ENCODE measurements around the gene LPP.

The LPP gene

DNA sequence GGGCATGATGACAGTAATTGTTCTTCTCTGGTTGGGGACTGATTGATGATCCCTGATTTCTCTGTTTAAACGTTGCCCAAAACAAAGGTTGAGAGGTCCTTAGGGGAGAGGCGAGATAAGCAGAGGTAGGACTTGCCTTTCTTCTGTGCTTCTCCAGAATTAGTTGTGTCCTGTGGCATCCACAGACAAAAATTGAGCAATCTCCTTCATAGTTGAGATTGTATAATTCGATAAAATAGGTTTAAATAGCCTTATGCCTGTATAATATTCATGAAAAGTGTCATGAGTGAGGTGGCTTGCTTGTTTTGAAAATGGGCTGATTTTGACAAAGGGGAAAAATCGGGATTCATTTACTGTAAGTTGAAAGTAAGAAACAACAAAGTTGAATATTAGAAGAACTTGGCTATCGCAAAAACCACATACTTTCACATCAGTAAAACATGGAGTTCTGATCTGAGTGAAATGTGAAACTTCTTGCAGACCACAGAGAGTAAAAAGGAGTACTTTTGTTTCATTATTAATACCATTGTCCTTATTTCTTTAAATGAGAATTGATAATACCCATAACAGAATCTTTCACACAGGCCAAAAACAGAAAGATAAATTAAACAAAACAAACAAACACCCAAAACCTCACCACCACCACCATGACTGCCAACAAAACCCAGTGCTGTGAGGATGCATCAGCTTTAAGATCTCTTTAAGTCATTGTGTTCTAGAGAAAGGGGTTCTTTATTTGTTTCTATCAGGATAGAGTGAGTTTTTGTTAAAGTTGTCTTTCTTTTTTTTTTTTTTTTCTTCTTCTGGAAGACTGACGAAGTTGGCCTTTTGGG is 155.7 kb downstream of the LPP start:
- no peak overlapping the region for H3K4me3 ChIP-seq (ENCODE audit: low read depth, low read length)
- DNase-seq (ENCODE audit: low read depth): no peak

DNA sequence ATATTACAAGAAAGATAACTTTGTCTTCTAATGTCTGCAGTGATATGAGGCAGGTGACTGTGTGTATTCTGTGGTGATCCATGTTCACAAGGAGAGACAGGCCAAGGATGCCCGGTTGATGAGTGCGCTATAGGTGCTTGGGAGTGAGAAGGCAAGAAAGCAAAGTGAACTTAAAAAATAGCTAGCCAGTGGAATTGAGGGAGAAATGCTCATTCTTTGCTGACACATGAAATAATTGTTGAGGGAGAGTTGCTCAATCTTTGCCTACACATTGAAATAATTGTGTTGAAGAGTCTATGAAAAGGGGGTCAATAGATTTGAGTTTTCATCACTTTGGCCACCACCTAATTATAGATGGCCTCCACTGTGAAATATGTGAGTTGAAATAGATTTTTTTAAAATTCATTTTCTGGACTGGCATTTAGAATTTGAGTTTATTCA is 156.3 kb downstream of the LPP start:
- H3K4me3 ChIP-seq (ENCODE audit: low read depth, low read length): no peak overlapping the region
- DNase-seq (ENCODE audit: low read depth): no peak

- no peak overlapping the region for H3K4me3 ChIP-seq (ENCODE audit: low read depth, low read length)
- DNase-seq (ENCODE audit: low read depth): no peak
Observed at GRCh38 chr3:188315553-188315952, 161.6 kb downstream of the LPP start.

DNA sequence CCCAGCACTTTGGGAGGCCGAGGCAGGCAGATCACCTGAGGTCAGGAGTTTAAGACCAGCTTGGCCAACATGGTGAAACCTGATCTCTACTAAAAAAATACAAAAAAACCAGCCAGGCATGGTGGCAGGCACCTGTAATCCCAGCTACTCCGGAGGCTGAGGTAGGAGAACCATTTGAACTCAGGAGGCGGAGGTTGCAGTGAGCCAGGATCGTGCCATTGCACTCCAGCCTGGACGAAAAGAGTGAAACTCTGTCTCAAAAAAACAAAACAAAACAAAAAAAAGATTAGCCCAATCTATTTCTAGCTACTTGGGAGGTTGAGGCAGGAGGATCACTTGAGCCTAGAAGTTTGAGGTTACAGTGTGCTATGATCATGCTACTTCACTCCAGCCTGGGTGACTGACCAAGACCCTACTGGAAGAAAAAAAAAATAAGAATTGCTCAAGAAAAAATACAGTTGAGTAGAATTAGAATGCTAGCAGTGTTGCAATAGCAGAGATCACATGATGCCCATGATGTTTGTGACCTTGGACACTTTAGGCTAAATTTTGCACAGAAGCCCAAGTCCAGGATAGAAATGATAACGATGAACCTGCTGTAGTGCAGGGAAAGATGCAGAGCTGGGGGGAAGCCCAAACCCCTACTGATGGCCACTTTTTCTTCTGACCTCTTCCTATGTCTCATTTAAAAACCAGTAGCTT is 162.2 kb downstream of the LPP start:
- DNase-seq (ENCODE audit: low read depth): no peak
- H3K4me3 ChIP-seq (ENCODE audit: low read depth, low read length): no peak overlapping the region

- no peak for DNase-seq (ENCODE audit: low read depth)
- H3K4me3 ChIP-seq (ENCODE audit: low read depth, low read length): no peak overlapping the region
Observed at GRCh38 chr3:188316723-188317070, 162.7 kb downstream of the LPP start.

DNA sequence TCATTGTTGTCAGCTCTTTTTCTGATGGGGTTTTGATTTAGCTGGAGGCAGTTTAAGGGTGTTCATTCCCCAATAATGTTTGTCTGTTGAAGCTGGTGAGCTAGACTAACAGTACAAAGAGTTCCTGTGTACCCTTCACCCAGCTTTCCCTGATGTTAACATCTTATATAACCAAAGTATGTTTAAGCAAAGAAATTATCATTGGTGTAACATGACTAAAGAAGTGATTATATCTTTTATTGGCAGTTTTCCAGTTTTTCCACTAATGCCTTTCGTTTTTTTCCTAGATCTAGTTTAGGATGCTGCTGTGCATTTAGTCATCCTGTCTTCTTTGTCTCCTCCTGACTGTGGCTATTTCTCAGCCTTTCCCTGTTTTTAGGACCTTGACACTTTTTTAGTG is 165.6 kb downstream of the LPP start:
- H3K4me3 ChIP-seq (ENCODE audit: low read depth, low read length): no peak overlapping the region
- DNase-seq (ENCODE audit: low read depth): no peak

DNA sequence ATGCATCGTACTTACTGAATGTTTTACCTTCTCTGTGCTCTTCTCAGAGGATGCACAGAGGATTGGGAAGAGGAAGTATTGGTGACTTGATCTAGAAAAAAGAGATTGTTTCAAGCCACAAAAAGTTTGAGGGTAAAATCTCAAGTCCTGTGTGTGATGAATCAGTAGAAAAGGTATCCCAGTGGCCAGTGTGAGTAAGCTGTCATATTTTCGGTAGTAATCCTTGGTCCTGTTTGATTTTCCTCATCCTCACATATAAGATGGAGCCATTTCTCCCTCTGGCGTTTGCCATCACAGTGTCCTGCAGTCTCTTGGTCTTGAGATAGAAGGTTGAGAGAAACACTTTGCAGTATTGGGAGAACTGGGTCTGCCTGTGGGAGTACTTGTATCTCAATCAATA is 166.8 kb downstream of the LPP start:
- DNase-seq (ENCODE audit: low read depth): no peak
- no peak overlapping the region for H3K4me3 ChIP-seq (ENCODE audit: low read depth, low read length)

GRCh38 chr3:188321258-188321657 is 167.3 kb downstream of the LPP start:
- H3K4me3 ChIP-seq (ENCODE audit: low read depth, low read length): no peak overlapping the region
- no peak for DNase-seq (ENCODE audit: low read depth)

- DNase-seq (ENCODE audit: low read depth): no peak
Observed at GRCh38 chr3:188322135-188322887, 168.4 kb downstream of the LPP start.

GRCh38 chr3:188323067-188323842 is 169.3 kb downstream of the LPP start:
- no peak for DNase-seq (ENCODE audit: low read depth)
- no peak overlapping the region for H3K4me3 ChIP-seq (ENCODE audit: low read depth, low read length)

More at GRCh38 chr3:188322135-188322887, 168.4 kb downstream of the LPP start:
- no peak overlapping the region for H3K4me3 ChIP-seq (ENCODE audit: low read depth, low read length)

- DNase-seq (ENCODE audit: low read depth): no peak
- no peak overlapping the region for H3K4me3 ChIP-seq (ENCODE audit: low read depth, low read length)
Observed at GRCh38 chr3:188326111-188326510, 172.2 kb downstream of the LPP start.

GRCh38 chr3:188326968-188327367 is 173.0 kb downstream of the LPP start:
- no peak for DNase-seq (ENCODE audit: low read depth)
- no peak overlapping the region for H3K4me3 ChIP-seq (ENCODE audit: low read depth, low read length)

GRCh38 chr3:188327433-188327832 is 173.5 kb downstream of the LPP start:
- H3K4me3 ChIP-seq (ENCODE audit: low read depth, low read length): no peak overlapping the region
- no peak for DNase-seq (ENCODE audit: low read depth)

GRCh38 chr3:188330138-188330537 is 176.2 kb downstream of the LPP start:
- H3K4me3 ChIP-seq (ENCODE audit: low read depth, low read length): no peak overlapping the region

DNA sequence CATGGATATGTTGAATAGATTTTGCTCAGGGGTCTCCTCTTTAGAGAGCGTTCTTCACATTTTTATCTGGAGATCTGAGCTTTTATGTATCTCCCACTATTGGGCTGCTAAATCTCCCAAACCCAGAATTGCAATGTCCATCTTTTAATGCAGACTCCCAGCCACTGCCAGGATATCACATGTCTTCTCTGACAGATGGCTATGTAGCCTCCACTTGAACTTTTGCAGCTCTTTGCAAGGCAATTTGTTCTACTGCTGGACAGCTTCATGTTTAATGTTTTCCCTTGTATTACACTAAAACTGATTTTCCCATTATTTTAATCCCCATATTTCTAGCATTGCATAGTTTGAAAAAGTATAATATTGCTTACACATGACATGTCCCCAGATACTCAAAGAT is 177.2 kb downstream of the LPP start:
- DNase-seq (ENCODE audit: low read depth): no peak
- H3K4me3 ChIP-seq (ENCODE audit: low read depth, low read length): no peak overlapping the region

More at GRCh38 chr3:188330138-188330537, 176.2 kb downstream of the LPP start:
- no peak for DNase-seq (ENCODE audit: low read depth)

DNA sequence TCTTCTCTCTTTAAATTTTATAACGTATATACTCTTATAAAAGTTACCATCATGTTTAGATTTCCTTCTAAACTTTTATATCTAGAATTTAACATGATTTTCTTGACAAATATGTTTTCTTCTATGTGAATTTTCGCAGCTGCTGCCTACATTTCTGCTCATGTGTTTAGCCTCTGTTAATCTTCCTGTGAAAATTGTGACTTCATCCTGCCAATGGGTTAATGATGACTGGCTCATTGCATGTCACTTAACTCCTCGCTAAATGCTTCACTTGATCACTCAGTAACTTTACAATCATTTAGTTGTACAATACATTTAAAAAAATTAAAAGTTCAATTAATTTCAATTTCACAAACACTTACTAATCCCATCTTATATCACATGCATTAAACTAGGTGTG is 178.1 kb downstream of the LPP start:
- DNase-seq (ENCODE audit: low read depth): no peak
- H3K4me3 ChIP-seq (ENCODE audit: low read depth, low read length): no peak overlapping the region

GRCh38 chr3:188335656-188336055 is 181.7 kb downstream of the LPP start:
- no peak for DNase-seq (ENCODE audit: low read depth)
- H3K4me3 ChIP-seq (ENCODE audit: low read depth, low read length): no peak overlapping the region

DNA sequence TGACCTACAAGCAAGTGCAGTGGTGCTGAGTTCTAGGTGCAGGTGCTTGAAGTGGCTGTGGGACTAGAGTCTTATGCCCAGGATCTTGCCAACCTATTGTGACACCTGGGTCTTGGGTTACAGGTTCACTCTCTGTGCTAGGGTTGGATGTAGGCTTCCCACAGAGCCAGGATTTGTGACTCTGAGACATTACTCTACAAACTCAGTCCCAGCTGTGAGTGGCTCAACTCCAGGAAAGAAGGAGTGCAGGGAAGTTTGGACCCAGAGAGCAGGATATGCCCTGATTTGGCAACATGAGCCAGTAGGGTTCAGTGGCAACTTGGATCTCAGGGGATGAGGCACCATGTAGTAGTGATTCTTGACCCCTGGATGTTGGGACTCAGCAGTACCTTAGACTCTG is 182.2 kb downstream of the LPP start:
- no peak overlapping the region for H3K4me3 ChIP-seq (ENCODE audit: low read depth, low read length)
- DNase-seq (ENCODE audit: low read depth): no peak

- no peak for DNase-seq (ENCODE audit: low read depth)
- H3K4me3 ChIP-seq (ENCODE audit: low read depth, low read length): no peak overlapping the region
Observed at GRCh38 chr3:188337232-188337631, 183.3 kb downstream of the LPP start.

GRCh38 chr3:188338086-188338485 is 184.1 kb downstream of the LPP start:
- no peak for DNase-seq (ENCODE audit: low read depth)
- no peak overlapping the region for H3K4me3 ChIP-seq (ENCODE audit: low read depth, low read length)

All from skeletal muscle cell (primary cell).